Measurements from ENCODE around the gene ZNF205. TPM values are rescaled to one million over a fixed set of nuclear protein-coding genes. Genes with fewer than 3 reads are reported as not detected.
"Not testable (repeated sequence)": the region's sequence is repeated elsewhere in the genome, so short reads cannot be mapped to it uniquely, and the experiment has no call there.

ZNF205 gene
- total RNA-seq = not detected

- Mint-ChIP-seq H3K4me3 (no peak within 1 kb of the TSS), H3K27ac (no peak within 1 kb of the TSS), H3K36me3 (ENCODE audit: low read depth) (no peaks in the 10 kb centered on the region), H3K27me3 (peaks cover 27% of the 10 kb centered on the region), H3K9me3 (no peaks in the 10 kb centered on the region), H3K4me1 (peaks cover 4% of the 10 kb centered on the region)
- no peak for DNase-seq
- CTCF ChIA-PET = interaction anchor here (0.9 to 3.4 kb wide), 2 partner anchors 17 to 84 kb away, joined by 3 to 12 read pairs; no protein-coding TSS in a partner anchor
- POLR2A ChIA-PET = no interaction called here
These were observed at the start of gene ZNF205 for GRCh38 chr16:3112058-3112880. Gene ZNF205, plus strand, starts transcription at chr16:3112586. Its CDS starts 845 bp downstream, at chr16:3113431.

- Mint-ChIP-seq H3K36me3 (ENCODE audit: low read depth) (peaks cover 63% of the 10 kb centered on the region), H3K9me3 (no peaks in the 10 kb centered on the region), H3K4me1 (peaks cover 63% of the 10 kb centered on the region), H3K27ac (peak overlapping the region; percentile 99), H3K4me3 (peak overlapping the region; percentile 45), H3K27me3 (no peaks in the 10 kb centered on the region)
- ChIA-PET POLR2A (interaction anchor here (0.9 to 8.3 kb wide), 13 partner anchors 12 to 101 kb away, joined by 3 to 187 read pairs (median 8); partner anchors contain the start of genes MMP25, PKMYT1 and ZNF213), CTCF (interaction anchor here (0.8 to 4.7 kb wide), 8 partner anchors 13 to 70 kb away, joined by 3 to 44 read pairs (median 4); partner anchors contain the start of gene ZNF213)
- no peak for DNase-seq
These were observed 48.6 kb upstream of the ZNF205 start for GRCh38 chr16:3063625-3064386.

GRCh38 chr16:3065069-3065741 is 47.2 kb upstream of the ZNF205 start, which contains the start of gene IL32:
Gene IL32, plus strand, starts transcription at chr16:3065640. Its CDS starts 172 bp downstream, at chr16:3065812.
- H3K9me3 Mint-ChIP-seq = no peaks in the 10 kb centered on the region
- POLR2A ChIA-PET = interaction anchor here (0.6 to 8.3 kb wide), 24 partner anchors 8 to 93 kb away, joined by 3 to 187 read pairs (median 5); partner anchors contain the start of genes HCFC1R1, MMP25, PKMYT1 and TNFRSF12A
- peaks cover 66% of the 10 kb centered on the region for H3K36me3 Mint-ChIP-seq (ENCODE audit: low read depth)
- peak; percentile 80 for DNase-seq
- H3K4me1 Mint-ChIP-seq = peaks cover 68% of the 10 kb centered on the region
- H3K27ac Mint-ChIP-seq = peak within 1 kb of the TSS; percentile 99
- no peaks in the 10 kb centered on the region for H3K27me3 Mint-ChIP-seq
- CTCF ChIA-PET = interaction anchor here (0.6 to 4.7 kb wide), 9 partner anchors 9 to 69 kb away, joined by 3 to 44 read pairs (median 4); partner anchors contain the start of genes HCFC1R1, THOC6 and ZNF213
- H3K4me3 Mint-ChIP-seq = peak within 1 kb of the TSS; percentile 100

- Mint-ChIP-seq H3K4me1 (peaks cover 68% of the 10 kb centered on the region), H3K27ac (peak overlapping the region; percentile 99), H3K4me3 (peak overlapping the region; percentile 100), H3K27me3 (no peaks in the 10 kb centered on the region), H3K9me3 (no peaks in the 10 kb centered on the region), H3K36me3 (ENCODE audit: low read depth) (peaks cover 64% of the 10 kb centered on the region)
- POLR2A ChIA-PET = interaction anchor here (0.8 to 8.3 kb wide), 21 partner anchors 8 to 92 kb away, joined by 3 to 187 read pairs (median 5); partner anchors contain the start of genes HCFC1R1, MMP25, PKMYT1 and TNFRSF12A
- DNase-seq = no peak
- CTCF ChIA-PET = interaction anchor here (0.6 to 4.7 kb wide), 8 partner anchors 9 to 63 kb away, joined by 3 to 44 read pairs (median 4); partner anchors contain the start of genes HCFC1R1 and THOC6
These were observed 46.5 kb upstream of the ZNF205 start for GRCh38 chr16:3065742-3066439.

- H3K36me3 Mint-ChIP-seq (ENCODE audit: low read depth) = peaks cover 64% of the 10 kb centered on the region
- H3K4me1 Mint-ChIP-seq = peaks cover 71% of the 10 kb centered on the region
- H3K4me3 Mint-ChIP-seq = peak overlapping the region; percentile 100
- H3K27ac Mint-ChIP-seq = peak overlapping the region; percentile 99
- no peaks in the 10 kb centered on the region for H3K27me3 Mint-ChIP-seq
- H3K9me3 Mint-ChIP-seq = no peaks in the 10 kb centered on the region
- DNase-seq = no peak
- ChIA-PET POLR2A (interaction anchor here (1.0 to 8.3 kb wide), 11 partner anchors 8 to 92 kb away, joined by 3 to 187 read pairs (median 10); partner anchors contain the start of genes MMP25 and ZNF213), CTCF (interaction anchor here (1.0 to 4.7 kb wide), 4 partner anchors 8 to 63 kb away, joined by 3 to 44 read pairs (median 5); no protein-coding TSS in a partner anchor)
These were observed 46.0 kb upstream of the ZNF205 start for GRCh38 chr16:3066440-3066748.

- peak overlapping the region; percentile 100 for H3K27ac Mint-ChIP-seq
- ChIA-PET CTCF (interaction anchor here (0.8 to 1.7 kb wide), 5 partner anchors 10 to 61 kb away, joined by 3 to 7 read pairs (median 4); no protein-coding TSS in a partner anchor), POLR2A (interaction anchor here (0.6 to 8.3 kb wide), 11 partner anchors 8 to 66 kb away, joined by 3 to 187 read pairs (median 4); partner anchors contain the start of genes MMP25, ZNF213 and ZSCAN10)
- H3K4me3 Mint-ChIP-seq = peak overlapping the region; percentile 100
- H3K27me3 Mint-ChIP-seq = no peaks in the 10 kb centered on the region
- H3K4me1 Mint-ChIP-seq = peaks cover 71% of the 10 kb centered on the region
- H3K9me3 Mint-ChIP-seq = no peaks in the 10 kb centered on the region
- peaks cover 59% of the 10 kb centered on the region for H3K36me3 Mint-ChIP-seq (ENCODE audit: low read depth)
- peak; percentile 56 for DNase-seq
These were observed 43.9 kb upstream of the ZNF205 start for GRCh38 chr16:3068487-3068886.

GRCh38 chr16:3069146-3069545 is 43.2 kb upstream of the ZNF205 start:
- H3K9me3 Mint-ChIP-seq, H3K27me3 Mint-ChIP-seq, DNase-seq: not testable (repeated sequence)
- ChIA-PET POLR2A (interaction anchor here (0.8 to 8.3 kb wide), 10 partner anchors 7 to 58 kb away, joined by 3 to 187 read pairs (median 4); partner anchors contain the start of gene ZSCAN10), CTCF (interaction anchor here (0.8 to 1.2 kb wide), 3 partner anchors 11 to 61 kb away, joined by 3 to 4 read pairs (median 4); no protein-coding TSS in a partner anchor)
- H3K4me1 Mint-ChIP-seq = peaks cover 72% of the 10 kb centered on the region
- H3K36me3 Mint-ChIP-seq (ENCODE audit: low read depth) = peaks cover 61% of the 10 kb centered on the region
- H3K27ac Mint-ChIP-seq = peak overlapping the region; percentile 100
- peak overlapping the region; percentile 62 for H3K4me3 Mint-ChIP-seq

GRCh38 chr16:3070608-3071111 is 41.7 kb upstream of the ZNF205 start:
- peaks cover 60% of the 10 kb centered on the region for H3K36me3 Mint-ChIP-seq (ENCODE audit: low read depth)
- no peak for DNase-seq

GRCh38 chr16:3071655-3072054 is 40.7 kb upstream of the ZNF205 start:
- peaks cover 79% of the 10 kb centered on the region for H3K4me1 Mint-ChIP-seq

More at GRCh38 chr16:3070608-3071111, 41.7 kb upstream of the ZNF205 start:
- Mint-ChIP-seq H3K9me3 (no peaks in the 10 kb centered on the region), H3K4me3 (peak overlapping the region; percentile 62), H3K27ac (peak overlapping the region; percentile 100), H3K4me1 (peaks cover 70% of the 10 kb centered on the region), H3K27me3 (no peaks in the 10 kb centered on the region)
- ChIA-PET CTCF (interaction anchor here (1.4 to 1.5 kb wide), 2 partner anchors 59 to 61 kb away, joined by 3 to 6 read pairs; no protein-coding TSS in a partner anchor), POLR2A (interaction anchor here (0.6 to 2.5 kb wide), 9 partner anchors 9 to 88 kb away, joined by 3 to 9 read pairs (median 4); partner anchors contain the start of gene ZNF213)

GRCh38 chr16:3072148-3072547 is 40.2 kb upstream of the ZNF205 start:
- H3K9me3 Mint-ChIP-seq, CTCF ChIA-PET: not testable (repeated sequence)

More at GRCh38 chr16:3071655-3072054, 40.7 kb upstream of the ZNF205 start:
- ChIA-PET CTCF (interaction anchor here (1.4 kb wide), 1 partner anchor 60 kb away, joined by 3 read pairs; no protein-coding TSS in a partner anchor), POLR2A (interaction anchor here (1.0 to 1.8 kb wide), 4 partner anchors 14 to 87 kb away, joined by 3 to 8 read pairs (median 4); partner anchors contain the start of gene ZNF213)
- H3K9me3 Mint-ChIP-seq = no peaks in the 10 kb centered on the region
- peak overlapping the region; percentile 100 for H3K27ac Mint-ChIP-seq
- no peaks in the 10 kb centered on the region for H3K27me3 Mint-ChIP-seq
- peak overlapping the region; percentile 41 for H3K4me3 Mint-ChIP-seq
- peaks cover 50% of the 10 kb centered on the region for H3K36me3 Mint-ChIP-seq (ENCODE audit: low read depth)
- no peak for DNase-seq

More at GRCh38 chr16:3072148-3072547, 40.2 kb upstream of the ZNF205 start:
- H3K27ac Mint-ChIP-seq = peak overlapping the region; percentile 100
- peak; percentile 66 for DNase-seq
- POLR2A ChIA-PET = interaction anchor here (1.5 kb wide), 1 partner anchor 57 kb away, joined by 5 read pairs; no protein-coding TSS in a partner anchor
- H3K4me1 Mint-ChIP-seq = peaks cover 84% of the 10 kb centered on the region
- H3K36me3 Mint-ChIP-seq (ENCODE audit: low read depth) = peaks cover 45% of the 10 kb centered on the region
- not testable (repeated sequence) for H3K27me3 Mint-ChIP-seq
- H3K4me3 Mint-ChIP-seq = peak overlapping the region; percentile 41

Measured in activated CD4-positive, alpha-beta memory T cell treated with anti-CD3 and anti-CD28 coated beads, Interleukin-2, amount 10 ng/mL, durations not matched to agents 7 days and 5 days (primary cell).